Liver (tissue), 9 donors: Measurements from ENCODE around the gene MBNL2. TPM values are rescaled to one million over a fixed set of nuclear protein-coding genes. Genes with fewer than 3 reads are reported as not detected.
A peak's percentile ranks its signal among the peaks of the same experiment; 100 is the strongest.

Source experiments
- DNase-seq: peaks from one replicate; pipeline ENCODE4 v3.0.0-alpha.2; 2017; ENCODE audit warnings: low spot score
- H3K27ac ChIP-seq, 2 donors: one replicate each; pipeline ENCODE4 v1.7.0; 2013; ENCODE audit warnings: inconsistent platforms in 2 of 2, low read length in 2 of 2, control low read depth in 1 of 2, low read depth in 1 of 2, mild to moderate bottlenecking in 1 of 2
- H3K27me3 ChIP-seq, 4 donors: one replicate each; pipeline versions ENCODE4 v1.6.1 to v1.7.0; 2013; ENCODE audit warnings: low read length in 3 of 4, inconsistent platforms in 1 of 4, mild to moderate bottlenecking in 1 of 4, moderate library complexity in 1 of 4; ENCODE audit not compliant: control insufficient read depth in 4 of 4, insufficient read depth in 4 of 4
- H3K36me3 ChIP-seq, 4 donors: one replicate each; pipeline versions ENCODE4 v1.6.1 to v1.7.0; 2013; ENCODE audit warnings: low read length in 3 of 4, mild to moderate bottlenecking in 3 of 4, low read depth in 1 of 4, moderate library complexity in 1 of 4; ENCODE audit not compliant: control insufficient read depth in 4 of 4, insufficient read depth in 3 of 4
- H3K4me1 ChIP-seq, 4 donors: one replicate each; pipeline versions ENCODE4 v1.6.1 to v1.7.0; 2013; ENCODE audit warnings: low read length in 3 of 4, mild to moderate bottlenecking in 3 of 4, moderate library complexity in 1 of 4; ENCODE audit not compliant: control insufficient read depth in 4 of 4, insufficient read depth in 4 of 4
- H3K4me3 ChIP-seq, 3 donors: one replicate each; pipeline versions ENCODE4 v1.6.1 to v1.7.0; 2013; ENCODE audit warnings: low read length in 3 of 3, control low read depth in 1 of 3, low read depth in 1 of 3, mild to moderate bottlenecking in 1 of 3
- H3K9ac ChIP-seq, 2 donors: one replicate each; pipeline ENCODE4 v1.7.0; 2013; ENCODE audit warnings: low read length in 2 of 2, mild to moderate bottlenecking in 2 of 2, moderate library complexity in 2 of 2, control low read depth in 1 of 2, low read depth in 1 of 2
- H3K9me3 ChIP-seq, 4 donors: one replicate each; pipeline versions ENCODE4 v1.6.1 to v1.7.0; 2013; ENCODE audit warnings: low read length in 3 of 4; ENCODE audit not compliant: control insufficient read depth in 4 of 4
- CTCF ChIP-seq: fragments of 150-350 bp; IDR thresholded peaks from 2 replicates; pipeline ENCODE4 v1.5.1; 2017; ENCODE audit warnings: improper control_type of control experiment, low read depth, low read length; ENCODE audit not compliant: missing input control
- GABPA ChIP-seq, 2 donors: IDR thresholded peaks in 1 of 2; conservative IDR thresholded peaks in 1 of 2; 2 replicates each; pipeline ENCODE4 v1.6.1; 2016; ENCODE audit warnings: antibody characterized with exemption in 2 of 2, mild to moderate bottlenecking in 1 of 2, moderate library complexity in 1 of 2
- HNF4G ChIP-seq: IDR thresholded peaks from 2 replicates; pipeline ENCODE4 v1.6.1; 2016; ENCODE audit warnings: antibody characterized with exemption
- RXRA ChIP-seq, 2 donors: IDR thresholded peaks; 2 replicates each; pipeline ENCODE4 v1.6.1; 2017 to 2018; ENCODE audit warnings: antibody characterized with exemption in 2 of 2, mild to moderate bottlenecking in 1 of 2
- ZBTB33 ChIP-seq: IDR thresholded peaks from 2 replicates; pipeline ENCODE4 v1.6.1; 2016; ENCODE audit warnings: antibody characterized with exemption
- WGBS: extraction: QIAGEN DNeasy Blood & Tissue Kit; methylation state at CpG from one replicate; pipeline ENCODE4 v1.1.7; 2013; 5-methylcytosine and 5-hydroxymethylcytosine counted together
- polyA plus RNA-seq, 2 donors: library from polyadenylated mRNA; stranded (reverse) in 1 of 2; unstranded in 1 of 2; fragments of 200-250 nt in 1 of 2; fragments of >200 nt in 1 of 2; fragmentation: Nextera tagmentation in 1 of 2; extraction: Ambion mirVana in 1 of 2; gene quantifications; one replicate each; pipeline versions ENCODE4 v1.2.1 to v1.2.3, GENCODE V29; 2013 to 2015
- total RNA-seq, 2 donors: library from RNA; depleted of rRNA; stranded (reverse); fragments of >200 nt; gene quantifications; one replicate each; pipeline ENCODE4 v1.2.3, GENCODE V29; 2014
- donor health status: healthy.
- donor health status: healthy.
- donor health status: healthy.
- donor health status: healthy.
- donor health status: healthy.

Gene MBNL2
- total and polyA plus RNA-seq, 4 donors: 16.0 to 49.6 (median 36.8) TPM

- TF ChIP-seq ZBTB33 (peak; percentile 24), HNF4G (peak; percentile 43), CTCF (no peak)
Measured at GRCh38 chr13:97296740-97297139, 74.6 kb downstream of the MBNL2 start (continued).

GRCh38 chr13:97298816-97299215 lies 76.7 kb downstream of the MBNL2 start:
- Histone ChIP-seq H3K36me3 (peaks cover 1 to 17% (median 2%) of the 10 kb centered on the region in 4 donors), H3K27me3 (no peaks in the 10 kb centered on the region), H3K27ac (no peak overlapping the region), H3K9me3 (no peaks in the 10 kb centered on the region), H3K4me1 (peaks cover 5 to 40% (median 17%) of the 10 kb centered on the region in 4 donors), H3K4me3 (no peak overlapping the region), H3K9ac (no peak overlapping the region)
- WGBS: 99% methylated on average over 1 of the region's 1 CpG
- TF ChIP-seq GABPA (IDR thresholded peaks at IDR 0.05 in 1 of 2, conservative IDR thresholded peaks at IDR 0.05 in 1 of 2) (no peak), RXRA (IDR thresholded peaks at IDR 0.05) (peak in 1 of 2 donors; percentile 14)
- no peak for DNase-seq

GRCh38 chr13:97300871-97301270 lies 78.7 kb downstream of the MBNL2 start:
- Histone ChIP-seq H3K27ac (no peak overlapping the region), H3K9ac (no peak overlapping the region), H3K4me1 (peaks cover 7 to 38% (median 14%) of the 10 kb centered on the region in 4 donors), H3K9me3 (no peaks in the 10 kb centered on the region), H3K27me3 (no peaks in the 10 kb centered on the region), H3K36me3 (peaks cover 1 to 17% (median 2%) of the 10 kb centered on the region in 4 donors), H3K4me3 (no peak overlapping the region)
- DNase-seq: no peak
- TF ChIP-seq HNF4G: no peak
- WGBS: 66% methylated on average over 3 of the region's 3 CpGs

- no peak overlapping the region for H3K9ac ChIP-seq
- H3K27ac ChIP-seq: no peak overlapping the region
- H3K4me1 ChIP-seq: peaks cover 11 to 41% (median 12%) of the 10 kb centered on the region in 4 donors
- H3K36me3 ChIP-seq: peaks cover 1 to 17% (median 2%) of the 10 kb centered on the region in 4 donors
- no peaks in the 10 kb centered on the region for H3K9me3 ChIP-seq
- TF ChIP-seq ZBTB33 (no peak), RXRA (IDR thresholded peaks at IDR 0.05) (peak; percentile 15 to 33)
- H3K27me3 ChIP-seq: no peaks in the 10 kb centered on the region
- WGBS: 90% methylated on average over 8 of the region's 8 CpGs
- DNase-seq: no peak
- no peak overlapping the region for H3K4me3 ChIP-seq
Measured at GRCh38 chr13:97301382-97302095, 79.4 kb downstream of the MBNL2 start.
